Chondrocyte (in vitro differentiated cells): ENCODE results near the gene MVK. TPM values are rescaled to one million over a fixed set of nuclear protein-coding genes. Genes with fewer than 3 reads are reported as not detected.

Experiments
- DNase-seq: peaks from one replicate; pipeline ENCODE4 v3.0.0; 2021; ENCODE audit warnings: mixed read lengths, low spot score
- H3K27ac Mint-ChIP-seq: one replicate; pipeline ENCODE4 v1.8.0; 2021; ENCODE audit warnings: mild to moderate bottlenecking, moderate library complexity, mixed read lengths; ENCODE audit not compliant: unreplicated experiment
- H3K27me3 Mint-ChIP-seq: 2 replicates; pipeline ENCODE4 v1.8.0; 2021; ENCODE audit warnings: low read depth, mixed read lengths
- H3K36me3 Mint-ChIP-seq: 2 replicates; pipeline ENCODE4 v1.8.0; 2021; ENCODE audit warnings: low read depth, mixed read lengths
- H3K4me1 Mint-ChIP-seq: 2 replicates; pipeline ENCODE4 v1.8.0; 2021; ENCODE audit warnings: low read depth, mild to moderate bottlenecking, mixed read lengths
- H3K4me3 Mint-ChIP-seq: one replicate; pipeline ENCODE4 v1.8.0; 2021; ENCODE audit warnings: mild to moderate bottlenecking, moderate library complexity, mixed read lengths; ENCODE audit not compliant: unreplicated experiment
- H3K9me3 Mint-ChIP-seq: 2 replicates; pipeline ENCODE4 v1.8.0; 2021; ENCODE audit warnings: low read depth, mixed read lengths
- total RNA-seq: library from RNA; stranded (reverse); gene quantifications from 3 replicates; pipeline ENCODE4 v1.2.1, GENCODE V29; 2021
- TF ChIP-seq, protein P1 (sequence below): fragments of 200-600 bp; sonication (generic); IDR thresholded peaks from 2 replicates; pipeline ENCODE4 v1.5.0; 2021; ENCODE audit warnings: antibody characterized with exemption, mild to moderate bottlenecking, moderate library complexity

The MVK gene
- total RNA-seq, 1 donor from 2014 or later = 14.1 TPM

DNA sequence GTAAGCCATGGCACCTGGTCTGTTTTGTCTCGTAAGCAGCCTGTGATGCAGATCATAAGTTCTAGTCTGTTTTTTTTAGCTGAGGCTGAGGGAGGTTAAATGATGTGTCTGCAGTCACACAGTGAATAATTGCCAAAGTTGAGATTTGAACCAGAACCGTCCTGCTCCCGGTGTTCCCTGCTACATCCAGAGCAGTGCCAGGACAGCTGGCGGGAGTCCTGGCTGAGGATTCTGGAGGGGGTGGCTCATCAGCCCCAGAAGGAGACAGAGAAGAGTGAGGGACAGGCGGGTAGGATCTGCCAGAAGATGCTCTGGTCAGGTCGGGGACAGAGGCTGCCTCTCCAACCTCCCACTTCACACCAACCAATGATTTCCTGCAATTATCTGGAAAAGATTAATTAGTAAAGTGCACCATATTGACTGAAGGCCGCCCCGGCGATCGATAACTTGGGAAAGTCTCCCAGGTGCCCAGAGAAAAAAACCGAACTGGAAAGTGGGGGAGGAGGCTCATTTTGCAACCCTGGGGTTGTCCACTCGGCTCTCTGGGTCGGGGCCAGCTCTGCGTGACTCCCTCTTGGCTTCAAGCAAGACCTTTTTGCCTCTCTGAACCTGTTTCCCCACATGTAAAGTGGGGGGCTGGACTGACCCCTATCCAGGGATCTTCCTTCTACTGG, 42.1 kb downstream of the MVK start:
- no peak for DNase-seq
- no peak overlapping the region for H3K27ac Mint-ChIP-seq
- peaks cover 52% of the 10 kb centered on the region for H3K27me3 Mint-ChIP-seq
- no peak overlapping the region for H3K4me3 Mint-ChIP-seq
- no peaks in the 10 kb centered on the region for H3K4me1 Mint-ChIP-seq
- TF ChIP-seq, protein P1, sequence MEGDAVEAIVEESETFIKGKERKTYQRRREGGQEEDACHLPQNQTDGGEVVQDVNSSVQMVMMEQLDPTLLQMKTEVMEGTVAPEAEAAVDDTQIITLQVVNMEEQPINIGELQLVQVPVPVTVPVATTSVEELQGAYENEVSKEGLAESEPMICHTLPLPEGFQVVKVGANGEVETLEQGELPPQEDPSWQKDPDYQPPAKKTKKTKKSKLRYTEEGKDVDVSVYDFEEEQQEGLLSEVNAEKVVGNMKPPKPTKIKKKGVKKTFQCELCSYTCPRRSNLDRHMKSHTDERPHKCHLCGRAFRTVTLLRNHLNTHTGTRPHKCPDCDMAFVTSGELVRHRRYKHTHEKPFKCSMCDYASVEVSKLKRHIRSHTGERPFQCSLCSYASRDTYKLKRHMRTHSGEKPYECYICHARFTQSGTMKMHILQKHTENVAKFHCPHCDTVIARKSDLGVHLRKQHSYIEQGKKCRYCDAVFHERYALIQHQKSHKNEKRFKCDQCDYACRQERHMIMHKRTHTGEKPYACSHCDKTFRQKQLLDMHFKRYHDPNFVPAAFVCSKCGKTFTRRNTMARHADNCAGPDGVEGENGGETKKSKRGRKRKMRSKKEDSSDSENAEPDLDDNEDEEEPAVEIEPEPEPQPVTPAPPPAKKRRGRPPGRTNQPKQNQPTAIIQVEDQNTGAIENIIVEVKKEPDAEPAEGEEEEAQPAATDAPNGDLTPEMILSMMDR = no peak
- no peaks in the 10 kb centered on the region for H3K9me3 Mint-ChIP-seq
- no peaks in the 10 kb centered on the region for H3K36me3 Mint-ChIP-seq

DNA sequence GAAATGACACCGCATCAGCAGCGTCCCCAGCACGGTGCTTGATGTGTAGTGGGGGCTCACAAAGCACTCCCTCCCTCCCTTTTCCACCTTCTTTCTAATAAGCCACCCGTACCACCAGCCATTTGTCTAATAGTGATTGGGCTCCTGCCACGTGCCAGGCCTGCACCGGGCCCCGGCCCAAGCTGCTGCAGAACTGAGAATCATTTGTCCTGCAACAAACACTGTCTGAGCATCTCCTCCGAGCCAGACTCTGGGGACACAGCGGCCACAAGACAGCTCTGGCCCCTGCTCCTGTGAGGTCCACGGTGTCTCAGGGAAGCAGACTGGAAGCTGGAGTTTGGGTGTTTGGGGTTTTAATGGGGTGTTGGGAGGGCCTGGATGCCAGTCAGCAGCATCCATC, 43.9 kb downstream of the MVK start:
- DNase-seq = no peak
- H3K36me3 Mint-ChIP-seq = peaks cover 1% of the 10 kb centered on the region
- H3K4me1 Mint-ChIP-seq = no peaks in the 10 kb centered on the region
- no peaks in the 10 kb centered on the region for H3K9me3 Mint-ChIP-seq
- H3K27me3 Mint-ChIP-seq = peaks cover 62% of the 10 kb centered on the region
- TF ChIP-seq, protein P1 = no peak
- no peak overlapping the region for H3K4me3 Mint-ChIP-seq
- no peak overlapping the region for H3K27ac Mint-ChIP-seq

DNA sequence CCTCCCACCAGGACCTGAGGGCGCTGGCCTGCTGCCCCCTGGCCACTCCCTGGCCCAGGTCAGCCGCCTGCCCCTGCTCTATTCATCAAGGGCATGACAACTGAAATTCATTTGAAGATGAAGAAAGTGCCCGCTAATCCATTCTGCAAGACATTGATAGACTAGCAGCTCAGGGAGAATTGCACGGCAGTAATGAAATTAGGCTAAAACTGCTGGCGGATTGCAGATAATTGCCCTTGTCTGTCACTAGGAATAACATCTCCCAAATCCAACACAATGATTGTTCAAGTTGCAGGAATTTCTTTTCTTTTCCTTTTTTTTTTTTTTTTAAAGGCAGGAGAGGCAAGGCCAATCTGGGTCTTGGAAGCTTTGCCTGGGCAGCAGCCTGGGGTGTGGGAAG, 44.5 kb downstream of the MVK start:
- no peak for DNase-seq
- H3K4me1 Mint-ChIP-seq = no peaks in the 10 kb centered on the region
- no peak overlapping the region for H3K4me3 Mint-ChIP-seq
- no peaks in the 10 kb centered on the region for H3K9me3 Mint-ChIP-seq
- TF ChIP-seq, protein P1 = no peak
- peaks cover 1% of the 10 kb centered on the region for H3K36me3 Mint-ChIP-seq
- no peak overlapping the region for H3K27ac Mint-ChIP-seq
- peaks cover 63% of the 10 kb centered on the region for H3K27me3 Mint-ChIP-seq

DNA sequence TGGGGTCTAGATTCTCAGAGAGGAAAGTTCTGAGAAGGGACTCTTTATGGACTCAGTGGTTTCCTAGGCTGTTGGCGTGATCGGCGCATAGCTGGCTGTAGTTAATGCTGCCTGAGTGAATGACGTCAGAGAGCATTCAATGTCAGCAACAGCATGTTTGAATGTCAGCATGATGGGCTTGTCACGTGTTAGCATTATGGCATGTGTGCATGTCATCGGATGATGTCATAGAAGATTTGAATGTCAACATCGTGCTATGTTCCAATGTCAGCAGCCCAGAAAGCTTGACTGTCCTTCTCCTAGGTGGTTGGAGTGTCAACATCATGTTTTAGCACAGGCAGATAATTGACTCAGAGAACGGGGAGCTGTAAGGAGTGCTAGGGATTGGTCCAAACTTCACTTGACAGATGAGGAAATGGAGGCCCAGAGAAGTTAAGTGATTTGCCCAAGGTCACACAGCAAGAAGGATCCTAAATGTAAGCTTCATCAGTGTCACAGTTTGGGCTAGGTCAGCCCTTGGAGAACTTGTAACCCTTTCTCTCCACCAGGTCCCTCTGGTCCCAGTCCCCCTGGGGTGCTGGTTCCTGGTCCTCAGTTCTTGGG, 45.5 kb downstream of the MVK start:
- TF ChIP-seq, protein P1 = no peak
- H3K27me3 Mint-ChIP-seq = peaks cover 57% of the 10 kb centered on the region
- no peak for DNase-seq
- no peak overlapping the region for H3K27ac Mint-ChIP-seq
- peaks cover 1% of the 10 kb centered on the region for H3K36me3 Mint-ChIP-seq
- H3K9me3 Mint-ChIP-seq = no peaks in the 10 kb centered on the region
- H3K4me1 Mint-ChIP-seq = no peaks in the 10 kb centered on the region
- no peak overlapping the region for H3K4me3 Mint-ChIP-seq

DNA sequence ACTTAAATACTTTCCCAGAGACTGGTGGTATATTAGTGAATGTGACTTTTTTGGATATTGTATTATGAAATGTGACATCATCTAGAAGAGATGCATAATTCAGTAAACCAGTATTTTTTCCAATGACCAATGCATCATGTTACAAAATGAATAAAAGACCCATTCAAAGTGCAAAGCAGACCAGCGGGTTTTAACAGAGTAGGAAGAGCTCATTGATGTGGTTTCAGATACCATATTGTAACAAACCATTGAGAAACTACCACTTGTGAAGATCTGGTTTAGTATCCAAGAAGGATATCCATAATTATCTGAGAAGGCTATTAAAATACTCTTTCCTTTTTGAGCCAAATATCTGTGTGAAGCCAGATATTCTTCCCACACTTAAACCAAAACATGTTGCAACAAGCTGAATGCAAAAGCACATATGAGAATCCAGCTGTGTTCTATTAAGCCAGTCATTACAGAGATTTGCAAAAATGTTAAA, 47.7 kb downstream of the MVK start:
- peaks cover 47% of the 10 kb centered on the region for H3K27me3 Mint-ChIP-seq
- no peak overlapping the region for H3K27ac Mint-ChIP-seq
- no peak for DNase-seq
- TF ChIP-seq, protein P1 = no peak
- H3K4me3 Mint-ChIP-seq = no peak overlapping the region
- H3K36me3 Mint-ChIP-seq = peaks cover 1% of the 10 kb centered on the region
- H3K9me3 Mint-ChIP-seq = no peaks in the 10 kb centered on the region
- no peaks in the 10 kb centered on the region for H3K4me1 Mint-ChIP-seq
